MM.1S (cell line): Measurements from ENCODE around the gene VAV3.

Experiments
- DNase-seq: peaks from one replicate; pipeline ENCODE4 v3.0.0-alpha.2; 2015
- H2AFZ ChIP-seq: fragments of 300-600 bp; sonication (generic); 2 replicates; pipeline ENCODE4 v1.6.0; 2016; ENCODE audit warnings: antibody characterized with exemption, low read length
- H3F3A ChIP-seq: fragments of 300-600 bp; sonication (generic); 2 replicates; pipeline ENCODE4 v1.6.1; 2016; ENCODE audit warnings: mild to moderate bottlenecking, antibody characterized with exemption, low read length, moderate library complexity, mixed read lengths; ENCODE audit not compliant: insufficient read depth
- H3K27ac ChIP-seq: fragments of 300-600 bp; sonication (generic); 2 replicates; pipeline ENCODE4 v1.5.1; 2016; ENCODE audit warnings: mild to moderate bottlenecking, low read length
- H3K27me3 ChIP-seq: fragments of 300-600 bp; sonication (generic); replicated peaks from 2 replicates; pipeline ENCODE4 v1.6.0; 2016; ENCODE audit warnings: low read length; ENCODE audit not compliant: insufficient read depth
- H3K36me3 ChIP-seq: fragments of 300-600 bp; sonication (generic); replicated peaks from 2 replicates; pipeline ENCODE4 v1.6.1; 2016; ENCODE audit warnings: mild to moderate bottlenecking, low read length, mixed read lengths; ENCODE audit not compliant: insufficient read depth
- H3K4me1 ChIP-seq: fragments of 300-600 bp; sonication (generic); 2 replicates; pipeline ENCODE4 v1.6.1; 2016; ENCODE audit warnings: low read length, mixed read lengths
- H3K4me2 ChIP-seq: fragments of 300-600 bp; sonication (generic); 2 replicates; pipeline ENCODE4 v1.6.0; 2016; ENCODE audit warnings: low read depth, low read length
- H3K4me3 ChIP-seq: fragments of 300-600 bp; sonication (generic); 2 replicates; pipeline ENCODE4 v1.5.1; 2016; ENCODE audit warnings: low read length, mixed read lengths
- H3K79me2 ChIP-seq: fragments of 300-600 bp; sonication (generic); 2 replicates; pipeline ENCODE4 v1.6.1; 2016; ENCODE audit warnings: mixed run types, low read length, mixed read lengths
- H3K9ac ChIP-seq: fragments of 300-600 bp; sonication (generic); 2 replicates; pipeline ENCODE4 v1.6.1; 2016; ENCODE audit warnings: low read length, mixed read lengths
- H3K9me2 ChIP-seq: fragments of 300-600 bp; sonication (generic); replicated peaks from 2 replicates; pipeline ENCODE4 v1.6.1; 2016; ENCODE audit warnings: mild to moderate bottlenecking, low read length, mixed read lengths; ENCODE audit not compliant: insufficient read depth
- H3K9me3 ChIP-seq: fragments of 300-600 bp; sonication (generic); replicated peaks from 2 replicates; pipeline ENCODE4 v1.6.1; 2016; ENCODE audit warnings: mild to moderate bottlenecking, low read length, mixed read lengths; ENCODE audit not compliant: insufficient read depth
- H4K20me1 ChIP-seq: fragments of 300-600 bp; sonication (generic); 2 replicates; pipeline ENCODE4 v1.6.1; 2016; ENCODE audit warnings: mild to moderate bottlenecking, low read length, moderate library complexity, mixed read lengths; ENCODE audit not compliant: insufficient read depth
- CTCF ChIP-seq: fragments of 300-600 bp; sonication (generic); IDR thresholded peaks from 2 replicates; pipeline ENCODE4 v1.5.1; 2016; ENCODE audit warnings: antibody characterized with exemption, low read length, mixed read lengths
- EZH2 ChIP-seq: fragments of 300-600 bp; sonication (generic); optimal IDR thresholded peaks from 2 replicates; pipeline ENCODE3; 2017; ENCODE audit warnings: low read depth, mild to moderate bottlenecking, antibody characterized with exemption, low read length, mixed read lengths
- EZH2phosphoT487 ChIP-seq: fragments of 300-600 bp; sonication (generic); IDR thresholded peaks from 2 replicates; pipeline ENCODE4 v1.6.1; 2018; ENCODE audit warnings: antibody characterized with exemption, low read length

VAV3 gene

DNA sequence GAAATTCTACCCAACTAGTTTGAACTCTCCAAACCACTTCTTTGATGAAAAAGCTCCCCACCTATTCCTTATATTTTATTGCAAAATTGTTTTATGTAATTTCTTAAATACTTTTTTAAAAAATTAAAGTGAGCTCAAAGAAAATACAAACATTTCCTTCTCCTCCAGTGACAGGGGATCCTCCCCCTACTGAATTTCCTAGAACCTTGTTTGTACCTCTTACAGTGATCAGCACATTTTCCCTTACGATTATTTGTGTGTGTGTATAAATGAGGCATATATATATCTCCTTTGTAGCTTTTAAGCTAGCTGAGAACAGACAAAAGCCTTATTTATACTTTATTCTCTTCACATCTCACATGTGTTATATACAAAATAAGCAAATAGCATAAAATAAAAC lies 44.4 kb downstream of the VAV3 start:
- Histone ChIP-seq H3K27me3 (no peaks in the 10 kb centered on the region), H3F3A (no peaks in the 10 kb centered on the region), H4K20me1 (no peaks in the 10 kb centered on the region), H3K9me3 (no peaks in the 10 kb centered on the region), H3K9me2 (no peaks in the 10 kb centered on the region), H3K36me3 (no peaks in the 10 kb centered on the region), H2AFZ (no peak overlapping the region), H3K4me1 (peaks cover 9% of the 10 kb centered on the region), H3K4me3 (no peak overlapping the region), H3K4me2 (no peak overlapping the region), H3K9ac (no peak overlapping the region), H3K27ac (no peak overlapping the region), H3K79me2 (no peaks in the 10 kb centered on the region)
- no peak for DNase-seq
- no peak for TF ChIP-seq EZH2phosphoT487
- no peak for TF ChIP-seq CTCF
- TF ChIP-seq EZH2 = no peak

DNA sequence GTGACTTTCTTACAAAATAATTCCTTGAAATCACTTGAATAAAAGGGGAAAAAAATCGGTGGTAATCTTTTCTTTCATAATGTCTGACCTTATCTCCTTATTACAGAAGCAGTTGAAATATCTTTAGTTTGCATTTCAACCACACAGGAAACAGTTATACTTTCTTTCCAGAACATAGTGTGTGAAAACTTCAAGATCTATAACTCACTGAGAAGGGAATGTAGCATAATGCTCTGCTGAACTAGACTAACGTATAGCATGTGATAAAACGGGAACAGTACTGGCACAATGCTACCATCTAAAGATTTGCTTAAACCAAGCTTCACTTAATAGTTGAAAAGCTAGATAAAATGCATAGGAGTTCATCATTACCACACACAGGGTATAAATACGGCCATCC lies 45.0 kb downstream of the VAV3 start:
- Histone ChIP-seq H3K4me1 (peaks cover 9% of the 10 kb centered on the region), H3K79me2 (no peaks in the 10 kb centered on the region), H3K4me2 (no peak overlapping the region)

DNA sequence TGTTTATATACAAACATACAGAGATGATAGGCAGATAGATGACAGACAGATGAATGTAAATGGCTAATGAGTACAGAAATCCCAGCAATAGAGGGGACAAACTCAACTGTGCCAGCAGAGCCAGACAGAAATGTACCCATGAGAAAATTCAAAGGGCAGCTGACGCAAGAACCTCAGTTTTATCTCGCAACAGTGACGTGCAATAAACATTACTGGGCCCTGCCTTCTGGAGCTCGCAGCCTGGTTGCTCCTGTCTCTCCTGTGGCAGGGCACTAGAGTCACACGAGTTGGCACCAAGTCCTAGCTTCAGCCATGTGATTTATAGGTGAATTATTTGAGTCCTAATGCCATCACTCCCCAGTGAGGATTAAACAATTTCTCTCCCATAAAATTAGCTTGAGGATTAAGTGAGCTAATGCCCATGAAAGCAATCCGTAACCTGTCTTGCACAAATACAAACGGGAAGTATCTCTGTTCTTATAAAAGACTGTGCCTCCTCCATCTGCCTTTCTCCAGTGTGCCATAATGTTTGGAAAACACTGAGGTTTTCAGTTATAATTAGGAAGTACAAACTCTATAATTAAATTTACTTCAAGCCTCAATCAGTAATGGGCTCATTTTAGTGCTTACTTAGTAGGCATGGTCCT lies 50.7 kb downstream of the VAV3 start:
- no peak for DNase-seq
- Histone ChIP-seq H3K4me1 (no peaks in the 10 kb centered on the region), H4K20me1 (no peaks in the 10 kb centered on the region)

More for the DNA sequence above, 45.0 kb downstream of the VAV3 start:
- Histone ChIP-seq H3K36me3 (no peaks in the 10 kb centered on the region), H3K9me3 (no peaks in the 10 kb centered on the region), H3K9me2 (no peaks in the 10 kb centered on the region), H3K4me3 (no peak overlapping the region), H3K9ac (no peak overlapping the region), H3K27me3 (no peaks in the 10 kb centered on the region), H3K27ac (no peak overlapping the region), H2AFZ (no peak overlapping the region), H4K20me1 (no peaks in the 10 kb centered on the region), H3F3A (no peaks in the 10 kb centered on the region)
- TF ChIP-seq EZH2phosphoT487 (no peak), EZH2 (no peak), CTCF (no peak)
- DNase-seq = no peak

More for the DNA sequence above, 50.7 kb downstream of the VAV3 start:
- H3K9ac ChIP-seq = no peak overlapping the region
- H3K36me3 ChIP-seq = no peaks in the 10 kb centered on the region
- no peaks in the 10 kb centered on the region for H3K9me2 ChIP-seq
- H2AFZ ChIP-seq = no peak overlapping the region
- no peak overlapping the region for H3K4me2 ChIP-seq
- no peak for TF ChIP-seq EZH2phosphoT487
- TF ChIP-seq EZH2 = no peak
- TF ChIP-seq CTCF = no peak
- H3K27me3 ChIP-seq = no peaks in the 10 kb centered on the region
- no peaks in the 10 kb centered on the region for H3K79me2 ChIP-seq
- no peak overlapping the region for H3K27ac ChIP-seq
- no peaks in the 10 kb centered on the region for H3K9me3 ChIP-seq
- H3K4me3 ChIP-seq = no peak overlapping the region
- H3F3A ChIP-seq = no peaks in the 10 kb centered on the region
